ENCODE results near the gene SCYL3. TPM values are rescaled to one million over a fixed set of nuclear protein-coding genes. Genes with fewer than 3 reads are reported as not detected.

SCYL3 gene
- total RNA-seq, 6 experiments from 2014 or later, result 6.2 to 9.3 (median 8.3) TPM

- H3K4me1 ChIP-seq, result no peaks in the 10 kb centered on the region
- DNase-seq (no peak), ATAC-seq (no peak)
- no peaks in the 10 kb centered on the region for H3K27me3 ChIP-seq
- peaks cover 0 to 18% (median 4%) of the 10 kb centered on the region in 4 donors for H3K36me3 ChIP-seq
- 100% methylated on average over 3 of the region's 3 CpGs for WGBS (ENCODE audit: insufficient coverage, low coverage, low lambda C conversion rate, missing lambda C conversion rate)
- H3K4me3 ChIP-seq, result no peak overlapping the region
- no peak for TF ChIP-seq POLR2A (IDR thresholded peaks at IDR 0.05)
- TF ChIP-seq CTCF (IDR thresholded peaks at IDR 0.05), result no peak
- intact Hi-C loops (cut with DNase I), result loop anchor here in 1 of 2 donors (10.0 kb wide), 1 partner anchor 209 kb away; no protein-coding TSS in a partner anchor
- no peaks in the 10 kb centered on the region for H3K9me3 ChIP-seq
- H3K27ac ChIP-seq, result no peak overlapping the region
These were observed 69.5 kb downstream of the SCYL3 start for GRCh38 chr1:169824153-169824552.

- intact Hi-C loops (cut with DNase I), result loop anchor here in 1 of 2 donors (10.0 kb wide), 1 partner anchor 207 kb away; no protein-coding TSS in a partner anchor
- DNase-seq, result no peak
- Histone ChIP-seq H3K27ac (no peak overlapping the region), H3K4me3 (no peak overlapping the region), H3K9me3 (no peaks in the 10 kb centered on the region), H3K4me1 (no peaks in the 10 kb centered on the region), H3K27me3 (no peaks in the 10 kb centered on the region), H3K36me3 (peaks cover 0 to 5% (median 2%) of the 10 kb centered on the region in 4 donors)
- no peak for TF ChIP-seq CTCF (IDR thresholded peaks at IDR 0.05)
- TF ChIP-seq POLR2A (IDR thresholded peaks at IDR 0.05), result no peak
- WGBS (ENCODE audit: insufficient coverage, low coverage, low lambda C conversion rate, missing lambda C conversion rate), result over 99% methylated on average over 7 of the region's 7 CpGs
- ATAC-seq, result no peak
These were observed 72.2 kb downstream of the SCYL3 start for GRCh38 chr1:169821500-169821899.

GRCh38 chr1:169816617-169817016 lies 77.1 kb downstream of the SCYL3 start:
- ATAC-seq (no peak), DNase-seq (no peak)
- no peak overlapping the region for H3K4me3 ChIP-seq
- H3K9me3 ChIP-seq, result peaks cover 0 to 3% (median 0%) of the 10 kb centered on the region in 4 donors
- intact Hi-C loops (cut with DNase I), result no loop called here
- H3K36me3 ChIP-seq, result peaks cover 0 to 4% (median 0%) of the 10 kb centered on the region in 4 donors
- no peaks in the 10 kb centered on the region for H3K27me3 ChIP-seq
- H3K27ac ChIP-seq, result no peak overlapping the region
- H3K4me1 ChIP-seq, result no peaks in the 10 kb centered on the region
- WGBS (ENCODE audit: insufficient coverage, low coverage, low lambda C conversion rate, missing lambda C conversion rate), result 93% methylated on average over 1 of the region's 1 CpG
- no peak for TF ChIP-seq POLR2A (IDR thresholded peaks at IDR 0.05)
- no peak for TF ChIP-seq CTCF (IDR thresholded peaks at IDR 0.05)

- ATAC-seq, result no peak
- TF ChIP-seq POLR2A (IDR thresholded peaks at IDR 0.05) (no peak), CTCF (IDR thresholded peaks at IDR 0.05) (no peak)
- Histone ChIP-seq H3K27ac (no peak overlapping the region), H3K27me3 (no peaks in the 10 kb centered on the region), H3K4me1 (no peaks in the 10 kb centered on the region), H3K9me3 (peaks cover 0 to 3% (median 0%) of the 10 kb centered on the region in 4 donors), H3K36me3 (peaks cover 0 to 4% (median 0%) of the 10 kb centered on the region in 4 donors), H3K4me3 (no peak overlapping the region)
- 59% methylated on average over 2 of the region's 2 CpGs for WGBS (ENCODE audit: insufficient coverage, low coverage, low lambda C conversion rate, missing lambda C conversion rate)
- intact Hi-C loops (cut with DNase I), result no loop called here
- no peak for DNase-seq
These were observed 79.4 kb downstream of the SCYL3 start for GRCh38 chr1:169814265-169814664.

Data from right lobe of liver (tissue), 6 donors.